HG03060 (cell line): Measurements from ENCODE around the gene CACNG6.

Experiments
- ATAC-seq: cut with Tn5 transposase; IDR thresholded peaks from one replicate; pipeline ENCODE4 v1.9.1; 2021; ENCODE audit warnings: low read depth, moderate number of reproducible peaks; ENCODE audit not compliant: unreplicated experiment

CACNG6 gene

DNA sequence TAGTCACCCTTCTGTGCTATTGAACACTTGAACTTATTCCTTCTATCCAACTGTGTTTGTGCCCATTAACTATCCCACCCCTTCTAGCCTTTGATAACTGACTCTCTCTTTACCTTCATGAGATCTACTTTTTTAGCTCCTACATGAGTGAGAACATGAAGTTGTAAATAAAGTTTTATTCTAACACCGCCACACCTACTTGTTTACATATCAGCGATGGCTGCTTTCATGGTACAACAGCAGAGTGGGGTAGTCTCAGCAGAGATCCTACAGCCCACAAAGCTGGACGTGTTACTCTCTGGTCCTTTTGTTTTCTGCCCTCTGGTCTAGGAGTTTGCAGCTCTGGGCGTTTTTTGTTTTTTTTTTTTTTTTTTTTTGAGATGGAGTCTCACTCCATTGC is 48.6 kb downstream of the CACNG6 start:
- ATAC-seq: no peak

DNA sequence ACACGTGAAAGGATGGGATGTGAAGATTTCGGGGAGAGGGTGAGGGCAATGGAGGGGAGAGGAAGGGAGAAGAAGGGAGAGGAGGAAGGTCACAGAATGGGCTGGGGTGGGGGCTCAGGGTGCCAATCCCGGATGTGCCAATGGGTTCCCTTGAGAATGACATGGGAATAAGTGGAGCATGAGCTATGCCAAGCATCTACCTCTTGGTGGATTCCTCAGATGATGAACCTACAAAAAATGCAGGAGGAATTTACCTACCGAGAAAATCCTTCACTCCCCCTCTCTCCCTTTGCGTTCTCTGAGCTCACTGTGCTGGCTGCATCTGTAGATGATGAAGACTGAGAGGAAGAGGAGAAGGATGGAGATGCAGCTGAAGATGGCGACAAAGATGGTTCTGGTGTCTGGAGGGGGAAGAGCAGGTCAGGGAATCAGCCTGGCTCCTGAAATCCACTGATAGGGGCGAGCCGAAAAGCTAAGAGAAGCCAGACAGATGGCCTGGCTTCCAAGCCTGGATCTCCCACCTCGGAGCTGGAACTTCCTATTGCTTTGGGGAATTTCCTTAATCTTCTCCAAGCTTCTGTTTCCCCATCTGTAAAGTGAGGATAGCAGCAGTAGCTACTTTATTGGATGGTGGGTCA is 50.7 kb downstream of the CACNG6 start:
- no peak for ATAC-seq

DNA sequence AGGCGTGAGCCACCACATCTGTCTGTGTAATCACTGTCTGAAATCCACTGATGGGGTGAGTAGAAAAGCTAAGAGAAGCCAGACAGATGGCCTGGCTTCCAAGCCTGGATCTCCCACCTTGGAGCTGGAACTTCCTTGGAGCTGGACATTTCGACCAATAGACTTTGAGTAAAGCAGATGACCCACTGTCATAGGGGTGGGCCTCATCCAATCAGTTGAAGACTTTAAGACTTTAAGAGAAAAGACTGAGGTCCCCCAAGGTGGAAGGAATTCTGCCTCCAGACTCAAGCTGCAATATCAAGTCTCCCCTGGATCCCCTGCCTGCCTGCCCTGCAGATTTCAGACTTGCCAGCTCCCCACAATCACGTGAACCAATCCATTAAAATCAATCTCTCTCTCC is 51.6 kb downstream of the CACNG6 start:
- no peak for ATAC-seq

DNA sequence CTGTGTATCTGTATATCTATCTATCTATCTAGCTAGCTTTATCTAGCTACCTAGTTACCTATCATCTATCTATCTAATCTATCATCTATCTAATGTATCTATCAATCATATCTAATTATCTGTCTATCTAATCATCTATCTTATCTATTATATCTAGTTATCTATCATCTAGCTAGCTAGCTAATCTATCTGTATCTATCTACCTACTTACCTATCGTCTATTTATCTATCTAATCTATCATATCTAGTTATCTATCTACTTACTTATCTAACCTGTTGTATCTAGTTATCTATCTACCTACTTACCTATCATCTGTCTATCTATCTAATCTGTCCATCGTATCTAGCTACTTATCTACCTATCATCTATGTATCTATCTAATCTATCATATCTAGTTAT is 54.3 kb downstream of the CACNG6 start:
- no peak for ATAC-seq

DNA sequence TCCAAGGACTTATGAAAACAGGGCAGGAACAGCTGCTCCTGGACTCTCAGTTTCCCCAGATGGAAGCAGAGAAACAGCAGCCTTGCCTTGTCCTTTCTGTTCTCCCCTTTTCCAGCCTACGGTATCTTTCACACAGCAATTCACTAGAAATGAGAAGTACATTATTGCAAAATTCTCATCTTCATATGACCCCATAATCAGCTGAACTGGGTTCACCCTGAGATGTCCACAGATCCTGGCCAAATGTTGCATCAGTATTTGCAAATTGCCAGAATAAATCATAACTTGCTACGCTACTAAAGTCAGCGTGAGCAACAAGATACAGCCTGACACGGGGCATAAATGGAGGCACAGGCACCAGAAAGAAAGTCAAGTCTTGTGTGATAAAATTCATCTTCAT is 56.2 kb downstream of the CACNG6 start:
- no peak for ATAC-seq
